Heart left ventricle (tissue), 16 donors: ENCODE data around the gene APRT. TPM values are rescaled to one million over a fixed set of nuclear protein-coding genes. Genes with fewer than 3 reads are reported as not detected.

Experiments used
- ATAC-seq, 4 donors: fragments of 200-7000 bp; cut with Tn5 transposase; one replicate each; pipeline ENCODE4 v1.9.1; 2020 to 2022; ENCODE audit warnings: moderate library complexity in 4 of 4, mild to moderate bottlenecking in 3 of 4, moderate number of reproducible peaks in 1 of 4
- DNase-seq, 5 donors: peaks; one replicate each; pipeline ENCODE4 v3.0.0-alpha.2; 2020
- H3K27ac ChIP-seq, 12 donors: fragments of 200-600 bp; sonication (generic) in 4 of 12; one replicate each; pipeline versions ENCODE4 v1.5.0 to v1.8.0; 2016 to 2022; ENCODE audit warnings: mild to moderate bottlenecking in 2 of 12
- H3K27me3 ChIP-seq, 9 donors: fragments of 200-600 bp; sonication (generic) in 2 of 9; one replicate each; pipeline versions ENCODE4 v1.5.1 to v1.8.0; 2016 to 2022; ENCODE audit warnings: mild to moderate bottlenecking in 3 of 9
- H3K36me3 ChIP-seq, 9 donors: fragments of 200-600 bp; sonication (generic) in 2 of 9; one replicate each; pipeline versions ENCODE4 v1.5.0 to v1.8.0; 2018 to 2022; ENCODE audit warnings: mild to moderate bottlenecking in 2 of 9
- H3K4me1 ChIP-seq, 12 donors: fragments of 200-600 bp; sonication (generic) in 4 of 12; one replicate each; pipeline versions ENCODE4 v1.5.0 to v1.8.0; 2016 to 2022; ENCODE audit warnings: mild to moderate bottlenecking in 3 of 12
- H3K4me3 ChIP-seq, 12 donors: fragments of 200-600 bp; sonication (generic) in 4 of 12; one replicate each; pipeline versions ENCODE4 v1.5.0 to v1.8.0; 2017 to 2022; ENCODE audit warnings: mild to moderate bottlenecking in 9 of 12, moderate library complexity in 4 of 12
- H3K9me3 ChIP-seq, 12 donors: fragments of 200-600 bp; sonication (generic) in 4 of 12; one replicate each; pipeline versions ENCODE4 v1.5.0 to v1.8.0; 2016 to 2022; ENCODE audit warnings: mild to moderate bottlenecking in 1 of 12
- CTCF ChIP-seq, 12 donors: fragments of 200-600 bp; sonication (generic) in 4 of 12; IDR thresholded peaks; one replicate each; pipeline versions ENCODE4 v1.5.0 to v1.8.0; 2018 to 2022; ENCODE audit warnings: antibody characterized with exemption in 12 of 12, mild to moderate bottlenecking in 5 of 12
- POLR2A ChIP-seq, 2 donors: fragments of 450-650 bp; IDR thresholded peaks; one replicate each; pipeline ENCODE4 v1.6.1; 2017; ENCODE audit warnings: antibody characterized with exemption in 2 of 2, mild to moderate bottlenecking in 2 of 2, moderate library complexity in 2 of 2
- WGBS, 4 donors: extraction: QIAGEN DNeasy Blood & Tissue Kit in 2 of 4; methylation state at CpG; one replicate each; pipeline versions ENCODE4 v1.1.5 to v1.1.7; 2013 to 2018; 5-methylcytosine and 5-hydroxymethylcytosine counted together
- intact Hi-C, 10 donors: fragments of 100-400 bp; cut with DNase I; formaldehyde crosslinking; loops; one replicate each; pipeline versions ENCODE4 v1.11.1 to v1.14.2; 2022
- polyA plus RNA-seq, 2 donors: library from polyadenylated mRNA; stranded (reverse); fragments of 200-250 nt; gene quantifications; one replicate each; pipeline ENCODE4 v1.2.3, GENCODE V29; 2013
- total RNA-seq, 9 donors: library from RNA; depleted of rRNA in 2 of 9; stranded (reverse); fragments of >200 nt in 2 of 9; fragmentation: NEBNext Ultra II Directional in 3 of 9; extraction: Animal tissue kit (Norgen Biotek cat#: 25700) in 3 of 9; gene quantifications; one replicate each; pipeline versions ENCODE4 v1.1.0 to v1.2.4, GENCODE V29; 2016 to 2023
- donor health status: ischemic (EF 13 %, LVEDD 7.1; RV severe dilation, severe dysfunction).
- donor health status: healthy with polysubstance abuse.
- donor health status: DM: no; HTN: yes; CAD: no.
- donor health status: DM: no; HTN: no; CAD: no.
- donor health status: ischemic (EF 25% LVEDD 6.9; RV normal size, moderate dysfunction).
- donor health status: ischemic (EF 25% LVEDD 5.7; RV mildly dilated, moderate dysfunction).
- donor health status: healthy.
- donor health status: DM: yes; HTN: yes; CAD: no.
- donor health status: ischemic (EF 35%, LVEDD 5.7; RV mildly dilated, moderate dysfunction).
- donor health status: nonischemic (EF 11% LVEDD 7.7; RV severe dilation, severe dysfunction).
- donor health status: DM: yes; HTN: yes; CAD: no.
- donor health status: PGD.
- donor health status: ischemic (EF 29% LVEDD 5.4; RV normal size, mild dysfunction).
- donor health status: nonischemic (EF 23%, LVEDD 6.1; RV moderate dilation, normal function).

The APRT gene
- total and polyA plus RNA-seq, 11 donors = 26.6 to 129 (median 45.9) TPM

DNA sequence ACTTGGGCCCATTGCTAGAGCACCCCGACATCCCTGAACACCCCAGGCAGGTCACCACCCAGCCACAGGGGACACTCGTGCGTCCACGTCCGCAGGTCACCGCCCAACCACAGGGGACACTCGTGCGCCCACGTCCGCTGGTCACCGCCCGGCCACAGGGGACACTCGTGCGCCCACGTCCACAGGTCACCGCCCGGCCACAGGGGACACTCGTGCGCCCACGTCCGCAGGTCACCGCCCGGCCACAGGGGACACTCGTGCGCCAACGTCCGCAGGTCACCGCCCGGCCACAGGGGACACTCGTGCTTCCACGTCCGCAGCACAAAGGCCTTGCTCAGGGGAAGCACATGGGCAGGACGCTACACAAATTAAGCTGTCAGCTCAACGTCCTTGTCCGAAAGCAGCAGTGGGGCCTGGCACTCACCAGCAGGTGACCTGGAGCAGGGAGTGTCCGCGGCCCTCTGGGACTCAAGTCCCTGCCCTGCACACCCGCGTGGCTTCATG, 27.4 kb upstream of the APRT start:
- 77 to 94% (median 90%) methylated on average over 16 to 39 of the region's 39 CpGs for WGBS, 4 donors
- peaks cover 0 to 54% (median 27%) of the 10 kb centered on the region in 9 donors for H3K36me3 ChIP-seq
- DNase-seq (no peak), ATAC-seq (no peak)
- no peaks in the 10 kb centered on the region for H3K27me3 ChIP-seq
- peak in 7 of 12 donors; percentile 9 to 34 (median 18) for TF ChIP-seq CTCF (IDR thresholded peaks at IDR 0.05)
- no peak for TF ChIP-seq POLR2A (IDR thresholded peaks at IDR 0.05)
- H3K4me1 ChIP-seq = no peaks in the 10 kb centered on the region
- no peaks in the 10 kb centered on the region for H3K9me3 ChIP-seq
- H3K4me3 ChIP-seq = no peak overlapping the region
- no peak overlapping the region for H3K27ac ChIP-seq
- intact Hi-C loops = no loop called here

DNA sequence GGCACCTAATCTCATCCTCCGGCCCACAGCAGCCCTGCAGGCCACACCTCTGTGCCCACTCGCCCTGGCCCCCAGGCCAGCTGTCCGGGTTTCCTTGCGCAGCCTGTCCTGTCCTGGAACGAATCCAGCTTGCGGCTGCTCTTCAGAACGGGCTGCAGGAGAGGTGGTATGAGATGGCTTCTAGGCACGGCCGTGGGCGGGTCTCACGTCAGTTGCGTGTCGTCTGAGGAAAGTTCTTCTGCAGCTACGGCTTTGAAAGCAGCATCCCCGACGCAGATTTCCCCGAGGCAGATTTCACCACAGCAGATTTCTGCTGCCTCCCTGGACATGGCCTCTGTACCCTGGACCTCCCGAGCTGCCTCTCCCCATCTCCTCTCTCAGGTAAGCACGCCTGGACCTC, 26.8 kb upstream of the APRT start:
- intact Hi-C loops = no loop called here
- ATAC-seq = no peak
- 90 to 93% (median 92%) methylated on average over 19 of the region's 19 CpGs for WGBS, 4 donors
- no peaks in the 10 kb centered on the region for H3K27me3 ChIP-seq
- H3K36me3 ChIP-seq = peaks cover 0 to 54% (median 27%) of the 10 kb centered on the region in 9 donors
- no peaks in the 10 kb centered on the region for H3K9me3 ChIP-seq
- TF ChIP-seq CTCF (IDR thresholded peaks at IDR 0.05) (no peak), POLR2A (IDR thresholded peaks at IDR 0.05) (no peak)
- H3K4me3 ChIP-seq = no peak overlapping the region
- H3K27ac ChIP-seq = no peak overlapping the region
- no peak for DNase-seq
- no peaks in the 10 kb centered on the region for H3K4me1 ChIP-seq

- DNase-seq (no peak), ATAC-seq (no peak)
- TF ChIP-seq CTCF (IDR thresholded peaks at IDR 0.05) (no peak), POLR2A (IDR thresholded peaks at IDR 0.05) (no peak)
- no peak overlapping the region for H3K4me3 ChIP-seq
- intact Hi-C loops = no loop called here
- no peaks in the 10 kb centered on the region for H3K9me3 ChIP-seq
- H3K4me1 ChIP-seq = no peaks in the 10 kb centered on the region
- 89 to 97% (median 91%) methylated on average over 15 to 20 of the region's 20 CpGs for WGBS, 4 donors
- H3K27me3 ChIP-seq = no peaks in the 10 kb centered on the region
- H3K36me3 ChIP-seq = peaks cover 0 to 54% (median 26%) of the 10 kb centered on the region in 9 donors
- H3K27ac ChIP-seq = no peak overlapping the region
Measured at GRCh38 chr16:88837806-88838205, 26.1 kb upstream of the APRT start.

GRCh38 chr16:88836791-88837190, 25.1 kb upstream of the APRT start:
- no peaks in the 10 kb centered on the region for H3K4me1 ChIP-seq
- no peak overlapping the region for H3K27ac ChIP-seq
- H3K36me3 ChIP-seq = peaks cover 0 to 47% (median 21%) of the 10 kb centered on the region in 9 donors
- WGBS, 4 donors = 94 to 100% (median 97%) methylated on average over 10 to 17 of the region's 17 CpGs
- H3K27me3 ChIP-seq = no peaks in the 10 kb centered on the region
- DNase-seq (no peak), ATAC-seq (no peak)
- no peak overlapping the region for H3K4me3 ChIP-seq
- intact Hi-C loops = no loop called here
- H3K9me3 ChIP-seq = no peaks in the 10 kb centered on the region
- TF ChIP-seq CTCF (IDR thresholded peaks at IDR 0.05) (no peak), POLR2A (IDR thresholded peaks at IDR 0.05) (no peak)
